ENCODE data around the gene TXNDC17.
"Not testable (repeated sequence)": the region's sequence is repeated elsewhere in the genome, so short reads cannot be mapped to it uniquely, and the experiment has no call there.

TXNDC17 gene

GRCh38 chr17:6658411-6658810 lies 17.6 kb downstream of the TXNDC17 start:
- DNase-seq: not testable (repeated sequence)

GRCh38 chr17:6660101-6660500 lies 19.2 kb downstream of the TXNDC17 start:
- no peak for DNase-seq

GRCh38 chr17:6660805-6661463 lies 20.1 kb downstream of the TXNDC17 start:
- DNase-seq: no peak

GRCh38 chr17:6661464-6661848 lies 20.6 kb downstream of the TXNDC17 start:
- DNase-seq: no peak

GRCh38 chr17:6663200-6663599 lies 22.3 kb downstream of the TXNDC17 start:
- not testable (repeated sequence) for DNase-seq

- peak; percentile 49 for DNase-seq
Measured at GRCh38 chr17:6666077-6666521, 25.2 kb downstream of the TXNDC17 start.

- no peak for DNase-seq
Measured at GRCh38 chr17:6666557-6666956, 25.7 kb downstream of the TXNDC17 start.

- no peak for DNase-seq
Measured at GRCh38 chr17:6667516-6667915, 26.7 kb downstream of the TXNDC17 start.

- DNase-seq: no peak
Measured at GRCh38 chr17:6668219-6668618, 27.4 kb downstream of the TXNDC17 start.

GRCh38 chr17:6668727-6669425 lies 28.0 kb downstream of the TXNDC17 start:
- no peak for DNase-seq

- no peak for DNase-seq
Measured at GRCh38 chr17:6669479-6670212, 28.8 kb downstream of the TXNDC17 start.

GRCh38 chr17:6670571-6670970 lies 29.7 kb downstream of the TXNDC17 start:
- no peak for DNase-seq

- no peak for DNase-seq
Measured at GRCh38 chr17:6670999-6671398, 30.1 kb downstream of the TXNDC17 start.

- DNase-seq: no peak
Measured at GRCh38 chr17:6671431-6671830, 30.6 kb downstream of the TXNDC17 start.

GRCh38 chr17:6674586-6674985 lies 33.7 kb downstream of the TXNDC17 start:
- DNase-seq: no peak

GRCh38 chr17:6675201-6675825 lies 34.5 kb downstream of the TXNDC17 start:
- DNase-seq: no peak

GRCh38 chr17:6676802-6677157 lies 35.9 kb downstream of the TXNDC17 start:
- DNase-seq: no peak

- no peak for DNase-seq
Measured at GRCh38 chr17:6677158-6677831, 36.4 kb downstream of the TXNDC17 start.

GRCh38 chr17:6677946-6678345 lies 37.1 kb downstream of the TXNDC17 start:
- DNase-seq: no peak

GRCh38 chr17:6679241-6679640 lies 38.4 kb downstream of the TXNDC17 start:
- DNase-seq: no peak

GRCh38 chr17:6681176-6681575 lies 40.3 kb downstream of the TXNDC17 start:
- DNase-seq: no peak

GRCh38 chr17:6681671-6682070 lies 40.8 kb downstream of the TXNDC17 start:
- DNase-seq: no peak

Measured in right kidney (tissue), 1 donor.